GM12875 (cell line): ENCODE data around the gene TUBGCP6.

ENCODE experiments used
- H3K4me3 ChIP-seq: one replicate; pipeline ENCODE4 v1.5.1; 2011; ENCODE audit warnings: low read depth, low read length, control low read depth
- CTCF ChIP-seq: IDR thresholded peaks from 2 replicates; pipeline ENCODE4 v1.5.1; 2011; ENCODE audit warnings: low read depth, mild to moderate bottlenecking, control low read depth, inconsistent platforms, low read length, moderate library complexity, borderline replicate concordance; ENCODE audit not compliant: insufficient read depth

TUBGCP6 gene

GRCh38 chr22:50252082-50253045, 7.5 kb upstream of the TUBGCP6 start:
- no peak overlapping the region for H3K4me3 ChIP-seq
- TF ChIP-seq CTCF, result peak; percentile 67

GRCh38 chr22:50251477-50252081, 6.8 kb upstream of the TUBGCP6 start:
- peak overlapping the region; percentile 90 for H3K4me3 ChIP-seq
- TF ChIP-seq CTCF, result no peak

GRCh38 chr22:50250555-50251476, 6.0 kb upstream of the TUBGCP6 start, which contains the start of gene HDAC10:
TSS of gene HDAC10 (minus strand) at chr22:50251265. CDS start at chr22:50251032, 233 bp downstream.
- H3K4me3 ChIP-seq, result peak within 1 kb of the TSS; percentile 90
- no peak for TF ChIP-seq CTCF

GRCh38 chr22:50250249-50250554, 5.4 kb upstream of the TUBGCP6 start:
- H3K4me3 ChIP-seq, result peak overlapping the region; percentile 90
- TF ChIP-seq CTCF, result no peak

- no peak for TF ChIP-seq CTCF
- H3K4me3 ChIP-seq, result peak overlapping the region; percentile 90
Observed at GRCh38 chr22:50249341-50250248, 4.8 kb upstream of the TUBGCP6 start.
